22Rv1 (cell line): ENCODE data around the gene UNK.
"Not testable (repeated sequence)": the region's sequence is repeated elsewhere in the genome, so short reads cannot be mapped to it uniquely, and the experiment has no call there.

Source experiments
- H3K27ac ChIP-seq: fragments of 450-650 bp; 2 replicates; pipeline ENCODE4 v1.5.1; 2017
- CTCF ChIP-seq: fragments of 450-650 bp; IDR thresholded peaks from 2 replicates; pipeline ENCODE4 v1.5.1; 2017; ENCODE audit warnings: mild to moderate bottlenecking
- ZFX ChIP-seq: fragments of 450-650 bp; IDR thresholded peaks from 2 replicates; pipeline ENCODE4 v1.6.1; 2017; ENCODE audit warnings: antibody characterized with exemption, borderline replicate concordance

UNK gene

GRCh38 chr17:75853433-75853832, 68.8 kb downstream of the UNK start:
- no peak for TF ChIP-seq ZFX
- no peak for TF ChIP-seq CTCF
- no peak overlapping the region for H3K27ac ChIP-seq

GRCh38 chr17:75854101-75854748, 69.6 kb downstream of the UNK start:
- H3K27ac ChIP-seq, result peak overlapping the region; percentile 54
- no peak for TF ChIP-seq ZFX
- no peak for TF ChIP-seq CTCF

- H3K27ac ChIP-seq, result peak overlapping the region; percentile 54
- no peak for TF ChIP-seq CTCF
- TF ChIP-seq ZFX, result no peak
These were observed 70.3 kb downstream of the UNK start for GRCh38 chr17:75854881-75855309.

- peak within 1 kb of the TSS; percentile 55 for H3K27ac ChIP-seq
- TF ChIP-seq CTCF (no peak), ZFX (no peak)
These were observed 70.9 kb downstream of the UNK start, which contains the start of gene WBP2 for GRCh38 chr17:75855310-75856061. WBP2 (minus strand) TSS chr17:75855335; CDS start chr17:75855297, 38 bp downstream.

GRCh38 chr17:75856062-75856756, 71.6 kb downstream of the UNK start:
- TF ChIP-seq ZFX (no peak), CTCF (peak; percentile 60)
- H3K27ac ChIP-seq, result peak overlapping the region; percentile 55

GRCh38 chr17:75859358-75859757, 74.8 kb downstream of the UNK start:
- not testable (repeated sequence) for H3K27ac ChIP-seq

- TF ChIP-seq CTCF (no peak), ZFX (no peak)
- no peak overlapping the region for H3K27ac ChIP-seq
These were observed 77.3 kb downstream of the UNK start for GRCh38 chr17:75861927-75862317.
